Stomach smooth muscle (tissue), 2 donors: ENCODE measurements around the gene C14orf119.

Experiments
- H3K27ac ChIP-seq: one replicate; pipeline ENCODE4 v1.7.0; 2013; ENCODE audit warnings: mild to moderate bottlenecking, low read length, inconsistent platforms
- H3K27me3 ChIP-seq, 2 donors: one replicate each; pipeline ENCODE4 v1.7.0; 2013; ENCODE audit warnings: low read length in 2 of 2; ENCODE audit not compliant: insufficient read depth in 2 of 2, control insufficient read depth in 1 of 2
- H3K36me3 ChIP-seq, 2 donors: one replicate each; pipeline ENCODE4 v1.7.0; 2013; ENCODE audit warnings: low read length in 2 of 2; ENCODE audit not compliant: control insufficient read depth in 2 of 2, insufficient read depth in 2 of 2
- H3K4me1 ChIP-seq: one replicate; pipeline ENCODE4 v1.7.0; 2013; ENCODE audit warnings: low read length; ENCODE audit not compliant: control insufficient read depth, insufficient read depth
- H3K4me3 ChIP-seq, 2 donors: one replicate each; pipeline ENCODE4 v1.7.0; 2013; ENCODE audit warnings: low read length in 2 of 2
- H3K9ac ChIP-seq, 2 donors: one replicate each; pipeline ENCODE4 v1.7.0; 2013; ENCODE audit warnings: low read length in 2 of 2, mild to moderate bottlenecking in 1 of 2
- H3K9me3 ChIP-seq, 2 donors: one replicate each; pipeline ENCODE4 v1.7.0; 2013; ENCODE audit warnings: low read length in 2 of 2; ENCODE audit not compliant: control insufficient read depth in 2 of 2
- donor health status: healthy.
- donor health status: Pancreatic carcinoma.

C14orf119 gene

GRCh38 chr14:23095196-23096108 is at the start of gene C14orf119:
C14orf119 (plus strand) TSS chr14:23095505; CDS start chr14:23097659, 2,154 bp downstream.
- H3K4me1 ChIP-seq: peaks cover 18% of the 10 kb centered on the region
- peak within 1 kb of the TSS; percentile 99 to 100 for H3K9ac ChIP-seq
- H3K27ac ChIP-seq: peak within 1 kb of the TSS; percentile 99

GRCh38 chr14:23047034-23047634 is 48.2 kb upstream of the C14orf119 start:
- Histone ChIP-seq H3K4me1 (no peaks in the 10 kb centered on the region), H3K27ac (no peak overlapping the region), H3K36me3 (no peaks in the 10 kb centered on the region), H3K9me3 (no peaks in the 10 kb centered on the region), H3K9ac (no peak overlapping the region), H3K4me3 (no peak overlapping the region), H3K27me3 (no peaks in the 10 kb centered on the region)

More at GRCh38 chr14:23095196-23096108, at the start of gene C14orf119:
- no peaks in the 10 kb centered on the region for H3K9me3 ChIP-seq
- H3K4me3 ChIP-seq: peak within 1 kb of the TSS; percentile 97 to 99
- H3K36me3 ChIP-seq: peaks cover 19% of the 10 kb centered on the region in 2 donors
- no peaks in the 10 kb centered on the region for H3K27me3 ChIP-seq

GRCh38 chr14:23047751-23048693 is 47.3 kb upstream of the C14orf119 start:
- no peak overlapping the region for H3K4me3 ChIP-seq
- H3K27ac ChIP-seq: no peak overlapping the region

GRCh38 chr14:23049011-23049410 is 46.3 kb upstream of the C14orf119 start:
- H3K9me3 ChIP-seq: no peaks in the 10 kb centered on the region
- no peak overlapping the region for H3K9ac ChIP-seq
- no peaks in the 10 kb centered on the region for H3K36me3 ChIP-seq
- no peak overlapping the region for H3K27ac ChIP-seq
- H3K4me1 ChIP-seq: no peaks in the 10 kb centered on the region
- no peaks in the 10 kb centered on the region for H3K27me3 ChIP-seq
- no peak overlapping the region for H3K4me3 ChIP-seq

More at GRCh38 chr14:23047751-23048693, 47.3 kb upstream of the C14orf119 start:
- Histone ChIP-seq H3K27me3 (no peaks in the 10 kb centered on the region), H3K9me3 (no peaks in the 10 kb centered on the region), H3K9ac (no peak overlapping the region), H3K4me1 (no peaks in the 10 kb centered on the region), H3K36me3 (no peaks in the 10 kb centered on the region)

GRCh38 chr14:23051141-23052057 is 43.9 kb upstream of the C14orf119 start:
- Histone ChIP-seq H3K9ac (no peak overlapping the region), H3K4me3 (no peak overlapping the region), H3K9me3 (no peaks in the 10 kb centered on the region), H3K27me3 (no peaks in the 10 kb centered on the region), H3K36me3 (no peaks in the 10 kb centered on the region), H3K27ac (no peak overlapping the region), H3K4me1 (peaks cover 10% of the 10 kb centered on the region)

GRCh38 chr14:23052182-23052623 is 43.1 kb upstream of the C14orf119 start:
- Histone ChIP-seq H3K27me3 (no peaks in the 10 kb centered on the region), H3K36me3 (no peaks in the 10 kb centered on the region), H3K27ac (no peak overlapping the region), H3K9me3 (no peaks in the 10 kb centered on the region), H3K9ac (no peak overlapping the region), H3K4me1 (peaks cover 18% of the 10 kb centered on the region), H3K4me3 (no peak overlapping the region)

GRCh38 chr14:23052671-23053070 is 42.6 kb upstream of the C14orf119 start:
- H3K4me1 ChIP-seq: peaks cover 19% of the 10 kb centered on the region
- H3K9me3 ChIP-seq: no peaks in the 10 kb centered on the region
- H3K4me3 ChIP-seq: no peak overlapping the region
- H3K27me3 ChIP-seq: no peaks in the 10 kb centered on the region
- no peak overlapping the region for H3K9ac ChIP-seq
- H3K36me3 ChIP-seq: no peaks in the 10 kb centered on the region
- H3K27ac ChIP-seq: no peak overlapping the region

- no peak overlapping the region for H3K9ac ChIP-seq
- H3K27me3 ChIP-seq: no peaks in the 10 kb centered on the region
- no peaks in the 10 kb centered on the region for H3K36me3 ChIP-seq
- H3K4me3 ChIP-seq: no peak overlapping the region
- no peak overlapping the region for H3K27ac ChIP-seq
- H3K4me1 ChIP-seq: peaks cover 24% of the 10 kb centered on the region
- H3K9me3 ChIP-seq: no peaks in the 10 kb centered on the region
These were observed 41.9 kb upstream of the C14orf119 start for GRCh38 chr14:23053426-23053825.

- Histone ChIP-seq H3K27me3 (no peaks in the 10 kb centered on the region), H3K9ac (no peak overlapping the region), H3K4me3 (no peak overlapping the region), H3K9me3 (no peaks in the 10 kb centered on the region), H3K27ac (no peak overlapping the region), H3K4me1 (peaks cover 24% of the 10 kb centered on the region), H3K36me3 (peaks cover 0 to 6% of the 10 kb centered on the region in 2 donors)
These were observed 41.1 kb upstream of the C14orf119 start for GRCh38 chr14:23054000-23054811.
